CD4-positive, alpha-beta memory T cell (primary cell): ENCODE results near the gene DPF3. TPM values are rescaled to one million over a fixed set of nuclear protein-coding genes. Genes with fewer than 3 reads are reported as not detected.

ENCODE experiments used
- CTCF ChIA-PET: fragments of 350-600 bp; sonication (Branson Sonifier 250); formaldehyde crosslinking; loops from one replicate; lab custom pipeline; 2021; ENCODE audit warnings: inconsistent platforms; ENCODE audit not compliant: partially characterized antibody; lab: Charles Lee
- POLR2A ChIA-PET: fragments of 350-600 bp; sonication (Branson Sonifier 250); formaldehyde crosslinking; loops from one replicate; lab custom pipeline; 2021; ENCODE audit not compliant: partially characterized antibody; lab: Charles Lee
- DNase-seq, 5 donors: peaks; one replicate each; pipeline versions ENCODE4 v3.0.0 to v3.0.0-alpha.2; 2020 to 2022; ENCODE audit warnings: mixed read lengths in 1 of 5
- H3K27ac ChIP-seq: one replicate; pipeline ENCODE4 v1.7.0; 2013; ENCODE audit warnings: low read depth, low read length
- H3K27me3 ChIP-seq: 2 replicates; pipeline ENCODE4 v1.7.0; 2013; ENCODE audit warnings: mild to moderate bottlenecking, low read length, moderate library complexity; ENCODE audit not compliant: insufficient read depth
- H3K36me3 ChIP-seq: 2 replicates; pipeline ENCODE4 v1.7.0; 2013; ENCODE audit warnings: mild to moderate bottlenecking, low read length, moderate library complexity; ENCODE audit not compliant: insufficient read depth
- H3K4me1 ChIP-seq: 2 replicates; pipeline ENCODE4 v1.7.0; 2013; ENCODE audit warnings: mild to moderate bottlenecking, low read length, moderate library complexity; ENCODE audit not compliant: insufficient read depth
- H3K4me3 ChIP-seq, 2 donors: one replicate each; pipeline ENCODE4 v1.7.0; 2013; ENCODE audit warnings: low read length in 2 of 2, mild to moderate bottlenecking in 1 of 2
- H3K9me3 ChIP-seq, 2 donors: one replicate each; pipeline ENCODE4 v1.7.0; 2013; ENCODE audit warnings: low read length in 2 of 2, control low read depth in 1 of 2; ENCODE audit not compliant: control insufficient read depth in 1 of 2
- H3K27ac Mint-ChIP-seq, 7 donors: one replicate each; pipeline ENCODE4 v1.8.0; 2020 to 2021; ENCODE audit warnings: mixed read lengths in 7 of 7, mild to moderate bottlenecking in 6 of 7, inconsistent platforms in 3 of 7, moderate library complexity in 3 of 7
- H3K27me3 Mint-ChIP-seq, 2 donors: one replicate each; pipeline ENCODE4 v1.8.0; 2020 to 2021; ENCODE audit warnings: mixed read lengths in 2 of 2
- H3K36me3 Mint-ChIP-seq, 2 donors: one replicate each; pipeline ENCODE4 v1.8.0; 2020 to 2021; ENCODE audit warnings: mixed read lengths in 2 of 2, inconsistent platforms in 1 of 2, mild to moderate bottlenecking in 1 of 2
- H3K4me1 Mint-ChIP-seq, 4 donors: one replicate each; pipeline ENCODE4 v1.8.0; 2020 to 2021; ENCODE audit warnings: mixed read lengths in 4 of 4, mild to moderate bottlenecking in 1 of 4
- H3K4me3 Mint-ChIP-seq, 8 donors: one replicate each; pipeline ENCODE4 v1.8.0; 2020 to 2021; ENCODE audit warnings: mixed read lengths in 8 of 8, mild to moderate bottlenecking in 7 of 8, moderate library complexity in 6 of 8, inconsistent platforms in 3 of 8
- H3K9me3 Mint-ChIP-seq, 8 donors: one replicate each; pipeline ENCODE4 v1.8.0; 2020 to 2021; ENCODE audit warnings: mixed read lengths in 8 of 8, mild to moderate bottlenecking in 5 of 8, inconsistent platforms in 3 of 8, moderate library complexity in 1 of 8
- intact Hi-C: fragments of 100-400 bp; cut with micrococcal nuclease; formaldehyde crosslinking; loops from one replicate; pipeline ENCODE4 v1.15.1; 2023
- polyA plus RNA-seq, 2 donors: library from polyadenylated mRNA; unstranded; fragments of 300-500 nt; fragmentation: Illumina TruSeq; gene quantifications; one replicate each; pipeline ENCODE4 v1.2.3, GENCODE V29; 2021
- total RNA-seq, 2 experiments: library from RNA; stranded (reverse); gene quantifications; one replicate each; pipeline ENCODE4 v1.2.3, GENCODE V29; 2021

DPF3 gene
- total and polyA plus RNA-seq, 4 experiments from 2014 or later, result 0.25 to 0.35 TPM; not detected in 2

- H3K36me3 ChIP-seq, result no peaks in the 10 kb centered on the region
- CTCF ChIA-PET, result no interaction called here
- Mint-ChIP-seq H3K27me3 (no peaks in the 10 kb centered on the region), H3K4me3 (no peak overlapping the region), H3K36me3 (peaks cover 0 to 4% of the 10 kb centered on the region in 2 donors), H3K27ac (no peak overlapping the region), H3K9me3 (peaks cover 0 to 2% (median 0%) of the 10 kb centered on the region in 8 donors), H3K4me1 (no peaks in the 10 kb centered on the region)
- POLR2A ChIA-PET, result no interaction called here
- H3K9me3 ChIP-seq, result no peaks in the 10 kb centered on the region
- H3K4me3 ChIP-seq, result no peak overlapping the region
- H3K27ac ChIP-seq, result no peak overlapping the region
- H3K4me1 ChIP-seq, result no peaks in the 10 kb centered on the region
- no peaks in the 10 kb centered on the region for H3K27me3 ChIP-seq
- intact Hi-C loops, result no loop called here
- no peak for DNase-seq
Observed at GRCh38 chr14:72786378-72787350, 107.2 kb downstream of the DPF3 start.

GRCh38 chr14:72783741-72784140 is 110.2 kb downstream of the DPF3 start:
- ChIA-PET CTCF (no interaction called here), POLR2A (no interaction called here)
- H3K27me3 Mint-ChIP-seq, result no peaks in the 10 kb centered on the region
- no peaks in the 10 kb centered on the region for H3K9me3 ChIP-seq
- peaks cover 0 to 2% (median 0%) of the 10 kb centered on the region in 8 donors for H3K9me3 Mint-ChIP-seq
- H3K27ac Mint-ChIP-seq, result no peak overlapping the region
- no peaks in the 10 kb centered on the region for H3K4me1 ChIP-seq
- DNase-seq, result no peak
- H3K4me1 Mint-ChIP-seq, result no peaks in the 10 kb centered on the region
- intact Hi-C loops, result no loop called here
- no peak overlapping the region for H3K4me3 ChIP-seq
- peaks cover 0 to 4% of the 10 kb centered on the region in 2 donors for H3K36me3 Mint-ChIP-seq
- H3K4me3 Mint-ChIP-seq, result no peak overlapping the region
- no peaks in the 10 kb centered on the region for H3K27me3 ChIP-seq
- no peaks in the 10 kb centered on the region for H3K36me3 ChIP-seq
- no peak overlapping the region for H3K27ac ChIP-seq

GRCh38 chr14:72782817-72783216 is 111.1 kb downstream of the DPF3 start:
- intact Hi-C loops, result no loop called here
- H3K27ac ChIP-seq, result no peak overlapping the region
- Mint-ChIP-seq H3K27me3 (no peaks in the 10 kb centered on the region), H3K4me3 (no peak overlapping the region), H3K9me3 (peaks cover 0 to 4% (median 0%) of the 10 kb centered on the region in 8 donors), H3K4me1 (no peaks in the 10 kb centered on the region), H3K27ac (no peak overlapping the region), H3K36me3 (peaks cover 0 to 4% of the 10 kb centered on the region in 2 donors)
- no peaks in the 10 kb centered on the region for H3K27me3 ChIP-seq
- no peaks in the 10 kb centered on the region for H3K9me3 ChIP-seq
- no peaks in the 10 kb centered on the region for H3K4me1 ChIP-seq
- no peak overlapping the region for H3K4me3 ChIP-seq
- ChIA-PET CTCF (no interaction called here), POLR2A (no interaction called here)
- H3K36me3 ChIP-seq, result no peaks in the 10 kb centered on the region
- no peak for DNase-seq

- Mint-ChIP-seq H3K27me3 (no peaks in the 10 kb centered on the region), H3K9me3 (peaks cover 0 to 5% (median under 1%) of the 10 kb centered on the region in 8 donors), H3K4me1 (peaks cover 0 to 5% (median under 1%) of the 10 kb centered on the region in 4 donors), H3K27ac (no peak overlapping the region), H3K4me3 (no peak overlapping the region), H3K36me3 (peaks cover 0 to 4% of the 10 kb centered on the region in 2 donors)
- Histone ChIP-seq H3K27ac (no peak overlapping the region), H3K4me1 (no peaks in the 10 kb centered on the region), H3K27me3 (no peaks in the 10 kb centered on the region), H3K4me3 (no peak overlapping the region), H3K36me3 (no peaks in the 10 kb centered on the region), H3K9me3 (no peaks in the 10 kb centered on the region)
- no peak for DNase-seq
- POLR2A ChIA-PET, result no interaction called here
- intact Hi-C loops, result no loop called here
- CTCF ChIA-PET, result no interaction called here
Observed at GRCh38 chr14:72781561-72782508, 112.1 kb downstream of the DPF3 start.

- intact Hi-C loops, result no loop called here
- ChIA-PET CTCF (no interaction called here), POLR2A (no interaction called here)
- H3K4me1 Mint-ChIP-seq, result peaks cover 0 to 10% (median under 1%) of the 10 kb centered on the region in 4 donors
- Histone ChIP-seq H3K9me3 (no peaks in the 10 kb centered on the region), H3K36me3 (no peaks in the 10 kb centered on the region), H3K4me1 (no peaks in the 10 kb centered on the region), H3K27ac (no peak overlapping the region), H3K27me3 (no peaks in the 10 kb centered on the region), H3K4me3 (no peak overlapping the region)
- DNase-seq, result no peak
- peaks cover 0 to 2% of the 10 kb centered on the region in 2 donors for H3K27me3 Mint-ChIP-seq
- no peak overlapping the region for H3K27ac Mint-ChIP-seq
- H3K4me3 Mint-ChIP-seq, result no peak overlapping the region
- peaks cover 0 to 5% (median under 1%) of the 10 kb centered on the region in 8 donors for H3K9me3 Mint-ChIP-seq
- peaks cover 0 to 4% of the 10 kb centered on the region in 2 donors for H3K36me3 Mint-ChIP-seq
Observed at GRCh38 chr14:72780751-72781150, 113.2 kb downstream of the DPF3 start.

- Histone ChIP-seq H3K27me3 (no peaks in the 10 kb centered on the region), H3K9me3 (no peaks in the 10 kb centered on the region), H3K36me3 (no peaks in the 10 kb centered on the region), H3K27ac (no peak overlapping the region), H3K4me3 (no peak overlapping the region), H3K4me1 (no peaks in the 10 kb centered on the region)
- Mint-ChIP-seq H3K4me3 (no peak overlapping the region), H3K4me1 (peaks cover 0 to 10% (median under 1%) of the 10 kb centered on the region in 4 donors), H3K27ac (no peak overlapping the region), H3K27me3 (peaks cover 0 to 2% of the 10 kb centered on the region in 2 donors), H3K36me3 (peaks cover 0 to 4% of the 10 kb centered on the region in 2 donors), H3K9me3 (peaks cover 0 to 5% (median under 1%) of the 10 kb centered on the region in 8 donors)
- CTCF ChIA-PET, result no interaction called here
- intact Hi-C loops, result no loop called here
- no peak for DNase-seq
- POLR2A ChIA-PET, result no interaction called here
Observed at GRCh38 chr14:72779679-72780078, 114.2 kb downstream of the DPF3 start.

- Histone ChIP-seq H3K4me1 (no peaks in the 10 kb centered on the region), H3K36me3 (no peaks in the 10 kb centered on the region), H3K4me3 (no peak overlapping the region), H3K27ac (no peak overlapping the region), H3K27me3 (no peaks in the 10 kb centered on the region), H3K9me3 (no peaks in the 10 kb centered on the region)
- no peak overlapping the region for H3K4me3 Mint-ChIP-seq
- H3K27me3 Mint-ChIP-seq, result peaks cover 0 to 2% of the 10 kb centered on the region in 2 donors
- H3K27ac Mint-ChIP-seq, result peak overlapping the region in 1 of 7 donors; percentile 30
- peaks cover 0 to 5% (median 0%) of the 10 kb centered on the region in 8 donors for H3K9me3 Mint-ChIP-seq
- DNase-seq, result no peak
- H3K36me3 Mint-ChIP-seq, result peaks cover 0 to under 1% of the 10 kb centered on the region in 2 donors
- peaks cover 0 to 10% (median under 1%) of the 10 kb centered on the region in 4 donors for H3K4me1 Mint-ChIP-seq
- ChIA-PET CTCF (no interaction called here), POLR2A (no interaction called here)
- intact Hi-C loops, result no loop called here
Observed at GRCh38 chr14:72777636-72778035, 116.3 kb downstream of the DPF3 start.
